Thyroid gland (tissue), 4 donors: ENCODE data around the gene ANGPT4.

Source experiments
- POLR2A ChIP-seq, 2 donors: fragments of 450-650 bp; IDR thresholded peaks; one replicate each; pipeline ENCODE4 v1.6.1; 2017; ENCODE audit warnings: antibody characterized with exemption in 2 of 2, mild to moderate bottlenecking in 2 of 2, moderate library complexity in 1 of 2
- TF ChIP-seq, protein P1 (sequence below), 6 experiments: fragments of 200-600 bp in 3 of 6; fragments of 450-650 bp in 3 of 6; sonication (generic) in 3 of 6; IDR thresholded peaks; one replicate each; pipeline ENCODE4 v1.5.1; 2016 to 2019; ENCODE audit warnings: antibody characterized with exemption in 6 of 6, mild to moderate bottlenecking in 2 of 6, inconsistent platforms in 1 of 6, moderate library complexity in 1 of 6

DNA sequence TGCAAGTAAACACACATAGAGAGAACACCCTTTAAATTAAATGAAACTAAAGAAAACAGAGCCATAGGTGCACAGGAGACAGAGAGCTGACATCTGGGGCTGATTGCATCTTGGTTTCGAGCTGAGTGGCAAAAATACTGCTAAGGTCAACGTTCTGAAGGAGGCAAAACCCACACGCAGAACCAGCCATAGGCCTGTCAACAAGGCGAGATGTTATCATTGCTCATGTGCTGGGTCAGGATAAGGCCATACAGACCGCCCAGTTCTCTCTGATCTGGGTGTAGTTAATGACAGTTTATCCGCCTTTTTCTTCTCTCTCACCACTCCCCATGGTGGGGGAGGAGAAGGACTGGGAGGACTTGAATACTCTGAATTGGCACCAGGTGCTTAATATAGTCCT is 87.1 kb downstream of the ANGPT4 start:
- TF ChIP-seq, protein P1, sequence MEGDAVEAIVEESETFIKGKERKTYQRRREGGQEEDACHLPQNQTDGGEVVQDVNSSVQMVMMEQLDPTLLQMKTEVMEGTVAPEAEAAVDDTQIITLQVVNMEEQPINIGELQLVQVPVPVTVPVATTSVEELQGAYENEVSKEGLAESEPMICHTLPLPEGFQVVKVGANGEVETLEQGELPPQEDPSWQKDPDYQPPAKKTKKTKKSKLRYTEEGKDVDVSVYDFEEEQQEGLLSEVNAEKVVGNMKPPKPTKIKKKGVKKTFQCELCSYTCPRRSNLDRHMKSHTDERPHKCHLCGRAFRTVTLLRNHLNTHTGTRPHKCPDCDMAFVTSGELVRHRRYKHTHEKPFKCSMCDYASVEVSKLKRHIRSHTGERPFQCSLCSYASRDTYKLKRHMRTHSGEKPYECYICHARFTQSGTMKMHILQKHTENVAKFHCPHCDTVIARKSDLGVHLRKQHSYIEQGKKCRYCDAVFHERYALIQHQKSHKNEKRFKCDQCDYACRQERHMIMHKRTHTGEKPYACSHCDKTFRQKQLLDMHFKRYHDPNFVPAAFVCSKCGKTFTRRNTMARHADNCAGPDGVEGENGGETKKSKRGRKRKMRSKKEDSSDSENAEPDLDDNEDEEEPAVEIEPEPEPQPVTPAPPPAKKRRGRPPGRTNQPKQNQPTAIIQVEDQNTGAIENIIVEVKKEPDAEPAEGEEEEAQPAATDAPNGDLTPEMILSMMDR (IDR thresholded peaks at IDR 0.05) = no peak
- TF ChIP-seq POLR2A (IDR thresholded peaks at IDR 0.05) = no peak
